Gastrocnemius medialis (tissue), 4 donors: ENCODE measurements around the gene EEF1B2.
"Not testable (repeated sequence)": the region's sequence is repeated elsewhere in the genome, so short reads cannot be mapped to it uniquely, and the experiment has no call there.

Source experiments
- POLR2A ChIP-seq, 2 donors: fragments of 450-650 bp; IDR thresholded peaks; one replicate each; pipeline ENCODE4 v1.6.1; 2017; ENCODE audit warnings: antibody characterized with exemption in 2 of 2, mild to moderate bottlenecking in 2 of 2, moderate library complexity in 2 of 2
- TF ChIP-seq, protein P1 (sequence below), 5 experiments: fragments of 450-650 bp in 3 of 5; fragments of 200-600 bp in 2 of 5; sonication (generic) in 2 of 5; IDR thresholded peaks in 4 of 5; conservative IDR thresholded peaks in 1 of 5; 1 replicate in 4 of 5; 2 replicates in 1 of 5; pipeline ENCODE4 v1.5.1; 2016 to 2019; ENCODE audit warnings: antibody characterized with exemption in 5 of 5, mild to moderate bottlenecking in 3 of 5, moderate library complexity in 3 of 5

- TF ChIP-seq, protein P1, sequence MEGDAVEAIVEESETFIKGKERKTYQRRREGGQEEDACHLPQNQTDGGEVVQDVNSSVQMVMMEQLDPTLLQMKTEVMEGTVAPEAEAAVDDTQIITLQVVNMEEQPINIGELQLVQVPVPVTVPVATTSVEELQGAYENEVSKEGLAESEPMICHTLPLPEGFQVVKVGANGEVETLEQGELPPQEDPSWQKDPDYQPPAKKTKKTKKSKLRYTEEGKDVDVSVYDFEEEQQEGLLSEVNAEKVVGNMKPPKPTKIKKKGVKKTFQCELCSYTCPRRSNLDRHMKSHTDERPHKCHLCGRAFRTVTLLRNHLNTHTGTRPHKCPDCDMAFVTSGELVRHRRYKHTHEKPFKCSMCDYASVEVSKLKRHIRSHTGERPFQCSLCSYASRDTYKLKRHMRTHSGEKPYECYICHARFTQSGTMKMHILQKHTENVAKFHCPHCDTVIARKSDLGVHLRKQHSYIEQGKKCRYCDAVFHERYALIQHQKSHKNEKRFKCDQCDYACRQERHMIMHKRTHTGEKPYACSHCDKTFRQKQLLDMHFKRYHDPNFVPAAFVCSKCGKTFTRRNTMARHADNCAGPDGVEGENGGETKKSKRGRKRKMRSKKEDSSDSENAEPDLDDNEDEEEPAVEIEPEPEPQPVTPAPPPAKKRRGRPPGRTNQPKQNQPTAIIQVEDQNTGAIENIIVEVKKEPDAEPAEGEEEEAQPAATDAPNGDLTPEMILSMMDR (IDR thresholded peaks at IDR 0.05 in 4 of 5, conservative IDR thresholded peaks at IDR 0.05 in 1 of 5), result not testable (repeated sequence)
- TF ChIP-seq POLR2A (IDR thresholded peaks at IDR 0.05), result not testable (repeated sequence)
Measured at GRCh38 chr2:206122569-206122968, 37.1 kb upstream of the EEF1B2 start.
